ENCODE results near the gene MON1A.
A peak's percentile ranks its signal among the peaks of the same experiment; 100 is the strongest.
"Not testable (repeated sequence)": the region's sequence is repeated elsewhere in the genome, so short reads cannot be mapped to it uniquely, and the experiment has no call there.

The MON1A gene

DNA sequence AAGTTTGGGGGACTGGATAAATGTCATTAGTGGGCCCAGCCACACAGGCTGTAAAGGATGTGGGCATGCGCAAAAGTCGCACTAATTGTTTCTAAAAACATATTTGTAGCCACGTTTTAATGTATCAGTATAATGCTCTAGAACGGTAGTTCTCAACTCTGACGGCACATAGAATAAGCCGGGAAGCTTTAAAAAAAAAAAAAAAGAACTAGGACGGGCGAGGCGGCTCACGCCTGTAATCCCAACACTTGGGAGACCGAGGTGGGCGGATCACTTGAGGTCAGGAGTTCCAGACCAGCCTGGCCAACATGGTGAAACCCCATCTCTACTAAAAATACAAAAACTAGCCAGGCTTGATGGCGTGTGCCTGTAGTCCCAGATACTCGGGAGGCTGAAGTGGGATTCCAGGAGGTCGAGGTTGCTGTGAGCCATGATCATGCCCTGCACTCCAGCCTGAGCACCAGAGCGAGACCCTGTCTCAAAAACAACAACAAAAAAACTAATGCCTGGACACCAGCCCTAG, 618 bp upstream of the MON1A start:
- DNase-seq = no peak
- Mint-ChIP-seq H3K4me3 (peak overlapping the region; percentile 78), H3K27ac (peak overlapping the region; percentile 58), H3K27me3 (no peaks in the 10 kb centered on the region), H3K36me3 (peaks cover 2% of the 10 kb centered on the region), H3K9me3 (no peaks in the 10 kb centered on the region), H3K4me1 (peaks cover 24% of the 10 kb centered on the region)
- CTCF ChIA-PET = interaction anchor here (1.0 to 1.2 kb wide), 2 partner anchors 10 to 120 kb away, joined by 3 to 6 read pairs; partner anchors contain the start of gene RBM6

- CTCF ChIA-PET = no interaction called here
- Mint-ChIP-seq H3K9me3 (no peaks in the 10 kb centered on the region), H3K4me3 (peak overlapping the region; percentile 78)
Observed at GRCh38 chr3:49928481-49929017, 1.1 kb downstream of the MON1A start.

GRCh38 chr3:49927798-49928197, 1.8 kb downstream of the MON1A start:
- H3K9me3 Mint-ChIP-seq = no peaks in the 10 kb centered on the region
- DNase-seq = no peak
- no peak overlapping the region for H3K4me3 Mint-ChIP-seq
- no peak overlapping the region for H3K27ac Mint-ChIP-seq
- H3K36me3 Mint-ChIP-seq = peaks cover 2% of the 10 kb centered on the region
- no peaks in the 10 kb centered on the region for H3K27me3 Mint-ChIP-seq
- CTCF ChIA-PET = no interaction called here
- peaks cover 24% of the 10 kb centered on the region for H3K4me1 Mint-ChIP-seq

More at GRCh38 chr3:49928481-49929017, 1.1 kb downstream of the MON1A start:
- no peak for DNase-seq
- peaks cover 24% of the 10 kb centered on the region for H3K4me1 Mint-ChIP-seq
- H3K27ac Mint-ChIP-seq = no peak overlapping the region
- no peaks in the 10 kb centered on the region for H3K27me3 Mint-ChIP-seq
- peaks cover 2% of the 10 kb centered on the region for H3K36me3 Mint-ChIP-seq

GRCh38 chr3:49926117-49926728, 3.4 kb downstream of the MON1A start:
- H3K4me1 Mint-ChIP-seq = peaks cover 23% of the 10 kb centered on the region
- CTCF ChIA-PET = no interaction called here
- H3K9me3 Mint-ChIP-seq = no peaks in the 10 kb centered on the region
- H3K27ac Mint-ChIP-seq = no peak overlapping the region
- no peaks in the 10 kb centered on the region for H3K27me3 Mint-ChIP-seq
- DNase-seq = no peak
- H3K4me3 Mint-ChIP-seq = no peak overlapping the region
- peaks cover 2% of the 10 kb centered on the region for H3K36me3 Mint-ChIP-seq

DNA sequence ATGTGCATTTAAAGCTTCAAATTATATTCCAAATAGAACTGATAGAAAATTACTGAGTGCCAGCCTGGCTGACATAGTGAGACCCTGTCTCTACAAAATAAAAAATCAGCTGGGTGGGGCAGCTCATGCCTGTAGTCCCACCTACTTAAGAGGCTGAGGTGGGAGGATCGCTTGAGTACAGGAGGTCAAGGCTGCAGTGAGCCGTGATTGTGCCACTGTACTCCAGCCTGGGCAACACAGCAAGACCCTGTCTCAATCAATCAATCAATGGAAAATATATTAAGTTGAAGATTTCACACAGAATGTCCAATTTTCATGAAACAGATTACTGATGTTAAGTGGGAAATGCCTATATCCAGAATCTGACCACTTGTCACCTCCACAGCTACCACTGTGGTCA, 4.1 kb downstream of the MON1A start:
- Mint-ChIP-seq H3K27ac (no peak overlapping the region), H3K4me1 (peaks cover 20% of the 10 kb centered on the region), H3K27me3 (no peaks in the 10 kb centered on the region), H3K4me3 (no peak overlapping the region), H3K36me3 (peaks cover 2% of the 10 kb centered on the region), H3K9me3 (no peaks in the 10 kb centered on the region)
- CTCF ChIA-PET = no interaction called here
- DNase-seq = no peak

- H3K27me3 Mint-ChIP-seq = no peaks in the 10 kb centered on the region
- no peaks in the 10 kb centered on the region for H3K9me3 Mint-ChIP-seq
- DNase-seq = no peak
- H3K27ac Mint-ChIP-seq = no peak overlapping the region
- H3K36me3 Mint-ChIP-seq = peaks cover 5% of the 10 kb centered on the region
- CTCF ChIA-PET = interaction anchor here (1.1 kb wide), 1 partner anchor 16 kb away, joined by 3 read pairs; no protein-coding TSS in a partner anchor
- H3K4me1 Mint-ChIP-seq = peaks cover 14% of the 10 kb centered on the region
- no peak overlapping the region for H3K4me3 Mint-ChIP-seq
Observed at GRCh38 chr3:49924683-49925082, 4.9 kb downstream of the MON1A start.

DNA sequence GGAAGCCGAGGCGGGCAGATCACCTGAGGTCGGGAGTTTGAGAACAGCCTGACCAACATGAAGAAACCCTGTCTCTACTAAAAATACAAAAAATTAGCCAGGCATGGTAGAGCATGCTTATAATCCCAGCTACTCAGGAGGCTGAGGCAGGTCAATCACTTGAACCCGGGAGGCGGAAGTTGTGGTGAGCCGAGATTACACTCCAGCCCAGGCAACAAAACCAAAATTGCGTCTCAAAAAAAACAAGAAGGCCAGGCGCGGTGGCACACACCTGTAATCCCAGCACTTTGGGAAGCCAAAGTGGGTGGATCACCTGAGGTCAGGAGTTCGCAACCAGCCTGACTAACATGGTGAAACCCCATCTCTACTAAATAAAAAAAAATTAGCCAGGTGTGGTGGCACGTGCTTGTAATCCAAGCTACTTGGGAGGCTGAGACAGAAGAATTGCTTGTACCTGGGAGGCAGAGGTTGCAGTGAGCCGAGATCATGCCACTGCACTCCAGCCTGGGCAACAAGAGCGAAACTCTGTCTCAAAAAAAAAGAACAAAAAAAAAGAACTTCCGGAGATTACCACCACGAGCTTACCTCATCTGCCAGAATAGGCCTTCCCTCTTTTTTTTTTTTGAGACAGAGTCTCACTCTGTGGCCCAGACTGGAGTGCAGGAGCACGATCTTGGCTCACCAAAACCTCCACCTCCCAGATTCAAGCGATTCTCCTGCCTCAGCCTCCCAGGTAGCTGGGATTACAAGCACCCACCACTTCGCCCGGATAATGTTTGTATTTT, 11.6 kb downstream of the MON1A start:
- not testable (repeated sequence) for DNase-seq, H3K36me3 Mint-ChIP-seq, H3K4me1 Mint-ChIP-seq, H3K27me3 Mint-ChIP-seq, H3K4me3 Mint-ChIP-seq, H3K9me3 Mint-ChIP-seq
- H3K27ac Mint-ChIP-seq = peak overlapping the region; percentile 73
- CTCF ChIA-PET = interaction anchor here (2.0 kb wide), 1 partner anchor 10 kb away, joined by 5 read pairs; no protein-coding TSS in a partner anchor

GRCh38 chr3:49916686-49917085, 12.9 kb downstream of the MON1A start:
- DNase-seq = no peak
- no peaks in the 10 kb centered on the region for H3K9me3 Mint-ChIP-seq
- peaks cover 5% of the 10 kb centered on the region for H3K4me1 Mint-ChIP-seq
- H3K36me3 Mint-ChIP-seq = peaks cover 12% of the 10 kb centered on the region
- no peaks in the 10 kb centered on the region for H3K27me3 Mint-ChIP-seq
- CTCF ChIA-PET = interaction anchor here (2.0 kb wide), 1 partner anchor 9 kb away, joined by 5 read pairs; no protein-coding TSS in a partner anchor
- H3K27ac Mint-ChIP-seq = no peak overlapping the region
- no peak overlapping the region for H3K4me3 Mint-ChIP-seq

DNA sequence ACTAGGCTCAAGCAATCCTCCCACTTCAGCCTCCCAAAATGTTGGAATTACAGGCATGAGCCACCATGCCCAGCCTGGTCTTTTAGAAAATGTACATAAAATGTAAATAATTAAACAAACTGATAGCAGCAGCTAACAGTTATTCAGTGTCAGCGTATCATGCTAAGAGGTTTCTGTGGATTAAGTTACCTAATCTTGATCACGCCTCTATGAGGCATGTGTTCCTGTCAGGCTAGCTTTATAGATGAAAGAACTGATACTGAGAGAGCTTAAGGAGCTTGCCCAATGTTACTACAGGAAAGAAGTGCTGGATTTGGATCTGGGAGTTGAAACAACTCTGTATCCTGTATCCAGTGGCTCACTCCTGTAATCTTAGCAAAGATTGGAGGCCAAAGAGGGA, 14.7 kb downstream of the MON1A start:
- H3K27ac Mint-ChIP-seq = no peak overlapping the region
- CTCF ChIA-PET = interaction anchor here (0.7 kb wide), 1 partner anchor 243 kb away, joined by 4 read pairs; no protein-coding TSS in a partner anchor
- DNase-seq = no peak

DNA sequence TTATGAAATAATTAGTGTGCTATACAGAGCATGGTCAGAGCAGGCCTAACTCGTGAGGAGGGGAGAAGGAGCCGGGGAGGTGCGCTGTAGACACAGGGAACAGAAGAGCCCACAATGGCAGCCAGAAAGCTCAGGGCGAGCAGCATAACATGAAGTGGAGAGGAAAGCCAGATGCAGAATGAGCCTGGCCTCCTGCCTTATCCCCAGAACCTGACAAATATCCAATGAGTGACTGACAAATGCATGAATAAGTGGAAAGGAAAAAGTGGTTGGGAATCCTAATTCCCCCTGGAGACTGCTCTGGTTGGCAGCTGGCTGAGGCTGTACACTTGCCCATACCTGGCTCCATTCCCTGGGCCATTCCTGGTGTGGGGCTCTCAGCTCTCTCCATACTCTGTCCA, 16.7 kb downstream of the MON1A start:
- Mint-ChIP-seq H3K4me1 (no peaks in the 10 kb centered on the region), H3K27me3 (no peaks in the 10 kb centered on the region), H3K4me3 (no peak overlapping the region), H3K27ac (no peak overlapping the region), H3K36me3 (peaks cover 13% of the 10 kb centered on the region), H3K9me3 (no peaks in the 10 kb centered on the region)
- DNase-seq = no peak
- CTCF ChIA-PET = interaction anchor here (0.5 to 1.5 kb wide), 2 partner anchors 74 to 134 kb away, joined by 3 to 6 read pairs; no protein-coding TSS in a partner anchor

More for the DNA sequence above, 14.7 kb downstream of the MON1A start:
- H3K4me3 Mint-ChIP-seq = no peak overlapping the region
- H3K27me3 Mint-ChIP-seq = no peaks in the 10 kb centered on the region
- H3K36me3 Mint-ChIP-seq = peaks cover 13% of the 10 kb centered on the region
- no peaks in the 10 kb centered on the region for H3K9me3 Mint-ChIP-seq
- H3K4me1 Mint-ChIP-seq = peaks cover 5% of the 10 kb centered on the region

DNA sequence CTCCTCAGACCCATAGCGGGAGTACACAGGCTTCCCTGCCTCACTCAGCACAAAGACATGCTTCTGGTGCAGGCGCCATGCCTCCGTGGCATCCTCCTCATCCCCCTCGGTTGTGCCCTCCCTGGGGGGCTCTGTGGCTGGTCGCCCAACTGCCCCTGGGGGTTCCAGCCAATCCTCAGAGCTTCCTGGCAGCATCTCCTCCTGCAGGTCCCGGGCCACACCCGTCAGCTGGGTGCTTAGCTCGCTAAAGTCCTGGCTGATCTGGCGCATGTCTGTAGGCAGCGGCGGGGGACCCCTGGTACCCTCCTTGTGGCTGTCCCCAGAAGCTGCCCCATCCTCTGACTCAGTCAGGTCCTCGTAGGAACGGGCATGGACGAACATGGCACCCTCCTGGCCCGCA, 18.0 kb downstream of the MON1A start:
- Mint-ChIP-seq H3K27me3 (no peaks in the 10 kb centered on the region), H3K36me3 (peaks cover 8% of the 10 kb centered on the region), H3K27ac (no peak overlapping the region), H3K4me1 (peaks cover 7% of the 10 kb centered on the region), H3K4me3 (no peak overlapping the region), H3K9me3 (no peaks in the 10 kb centered on the region)
- no peak for DNase-seq
- CTCF ChIA-PET = interaction anchor here (1.0 kb wide), 1 partner anchor 110 kb away, joined by 3 read pairs; no protein-coding TSS in a partner anchor

DNA sequence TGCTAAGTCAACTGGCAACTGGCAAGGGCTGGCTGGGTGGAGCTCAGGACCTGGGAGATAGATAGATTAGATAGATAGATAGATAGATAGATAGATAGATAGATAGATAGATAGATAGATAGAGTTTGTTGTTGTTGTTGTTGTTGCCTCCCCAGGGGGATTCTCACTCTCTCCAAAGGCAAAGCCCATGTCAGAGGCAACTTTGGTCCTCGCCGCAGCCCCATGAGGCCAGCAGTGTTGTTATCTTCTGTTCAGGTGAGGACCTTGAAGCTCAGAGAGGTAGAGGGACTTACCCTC, 18.5 kb downstream of the MON1A start:
- H3K4me3 Mint-ChIP-seq = no peak overlapping the region
- H3K27me3 Mint-ChIP-seq = no peaks in the 10 kb centered on the region
- no peak overlapping the region for H3K27ac Mint-ChIP-seq
- CTCF ChIA-PET = interaction anchor here (1.0 kb wide), 1 partner anchor 110 kb away, joined by 3 read pairs; no protein-coding TSS in a partner anchor
- H3K36me3 Mint-ChIP-seq = peaks cover 7% of the 10 kb centered on the region
- H3K4me1 Mint-ChIP-seq = peaks cover 12% of the 10 kb centered on the region
- no peak for DNase-seq
- H3K9me3 Mint-ChIP-seq = no peaks in the 10 kb centered on the region

GRCh38 chr3:49910409-49911123, 19.0 kb downstream of the MON1A start:
- Mint-ChIP-seq H3K27me3 (no peaks in the 10 kb centered on the region), H3K4me3 (no peak overlapping the region), H3K4me1 (peaks cover 17% of the 10 kb centered on the region), H3K36me3 (peaks cover 7% of the 10 kb centered on the region), H3K27ac (no peak overlapping the region), H3K9me3 (no peaks in the 10 kb centered on the region)
- DNase-seq = no peak
- CTCF ChIA-PET = interaction anchor here (0.9 to 1.0 kb wide), 2 partner anchors 70 to 109 kb away, joined by 3 read pairs; no protein-coding TSS in a partner anchor
